D721Med (cell line): Measurements from ENCODE around the gene LRRC42.
"Not testable (repeated sequence)": the region's sequence is repeated elsewhere in the genome, so short reads cannot be mapped to it uniquely, and the experiment has no call there.

Experiments
- DNase-seq: peaks from one replicate; pipeline ENCODE4 v3.0.0; 2011; ENCODE audit warnings: low spot score; ENCODE audit not compliant: insufficient read length
- FAIRE-seq: peaks from 2 replicates; lab custom pipeline; 2011; peaks lifted over from hg19 to GRCh38; lab: Jason Lieb, UNC
- TF ChIP-seq, protein P1 (sequence below): IDR thresholded peaks from 2 replicates; pipeline ENCODE4 v1.5.1; 2012; ENCODE audit warnings: mild to moderate bottlenecking, control low read depth; ENCODE audit not compliant: insufficient read depth; ENCODE audit errors: missing control alignments

Gene LRRC42

DNA sequence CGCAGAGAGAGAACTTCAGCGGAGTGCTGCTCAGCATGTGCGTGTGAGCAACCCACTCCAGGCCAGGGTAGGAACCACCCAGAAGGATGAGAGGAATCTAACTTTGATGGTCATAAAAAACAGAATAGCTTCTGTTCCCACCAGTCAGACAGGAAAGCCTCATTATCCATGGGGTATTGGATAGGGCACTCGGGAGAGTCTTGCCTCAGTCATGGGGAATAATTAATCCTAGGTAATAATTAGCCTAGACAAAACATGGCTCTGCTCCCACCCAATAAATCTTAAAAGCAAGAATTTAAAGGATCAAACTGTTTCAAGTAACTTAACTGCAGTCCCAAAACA, 36.6 kb downstream of the LRRC42 start:
- no peak for FAIRE-seq
- DNase-seq: no peak
- TF ChIP-seq, protein P1, sequence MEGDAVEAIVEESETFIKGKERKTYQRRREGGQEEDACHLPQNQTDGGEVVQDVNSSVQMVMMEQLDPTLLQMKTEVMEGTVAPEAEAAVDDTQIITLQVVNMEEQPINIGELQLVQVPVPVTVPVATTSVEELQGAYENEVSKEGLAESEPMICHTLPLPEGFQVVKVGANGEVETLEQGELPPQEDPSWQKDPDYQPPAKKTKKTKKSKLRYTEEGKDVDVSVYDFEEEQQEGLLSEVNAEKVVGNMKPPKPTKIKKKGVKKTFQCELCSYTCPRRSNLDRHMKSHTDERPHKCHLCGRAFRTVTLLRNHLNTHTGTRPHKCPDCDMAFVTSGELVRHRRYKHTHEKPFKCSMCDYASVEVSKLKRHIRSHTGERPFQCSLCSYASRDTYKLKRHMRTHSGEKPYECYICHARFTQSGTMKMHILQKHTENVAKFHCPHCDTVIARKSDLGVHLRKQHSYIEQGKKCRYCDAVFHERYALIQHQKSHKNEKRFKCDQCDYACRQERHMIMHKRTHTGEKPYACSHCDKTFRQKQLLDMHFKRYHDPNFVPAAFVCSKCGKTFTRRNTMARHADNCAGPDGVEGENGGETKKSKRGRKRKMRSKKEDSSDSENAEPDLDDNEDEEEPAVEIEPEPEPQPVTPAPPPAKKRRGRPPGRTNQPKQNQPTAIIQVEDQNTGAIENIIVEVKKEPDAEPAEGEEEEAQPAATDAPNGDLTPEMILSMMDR: no peak

- FAIRE-seq: no peak
- TF ChIP-seq, protein P1: no peak
- no peak for DNase-seq
Observed at GRCh38 chr1:53984726-53985125, 38.6 kb downstream of the LRRC42 start.

DNA sequence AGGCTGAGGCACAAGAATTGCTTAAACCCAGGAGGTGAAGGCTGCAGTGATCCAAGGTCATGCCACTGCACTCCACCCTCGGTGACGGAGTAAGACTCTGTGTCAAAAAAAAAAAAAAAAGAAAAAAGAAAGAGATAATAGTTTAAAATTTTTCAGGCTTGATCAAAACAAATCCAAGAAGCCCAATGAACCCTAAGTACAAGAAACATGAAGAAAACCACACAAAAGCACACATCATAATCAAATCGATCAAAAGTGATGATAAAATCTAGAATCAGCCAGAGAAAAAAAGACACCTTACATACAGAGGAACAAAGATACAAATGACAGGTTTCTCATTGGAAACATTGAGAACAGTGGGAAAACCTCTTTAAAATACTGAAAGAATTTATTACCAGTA, 40.3 kb downstream of the LRRC42 start:
- DNase-seq (no peak), FAIRE-seq (no peak)
- TF ChIP-seq, protein P1: no peak

- DNase-seq: no peak
- TF ChIP-seq, protein P1: no peak
- FAIRE-seq: no peak
Observed at GRCh38 chr1:53987880-53988279, 41.7 kb downstream of the LRRC42 start.

GRCh38 chr1:53992085-53992874, 46.1 kb downstream of the LRRC42 start:
- DNase-seq (no peak), FAIRE-seq (no peak)
- TF ChIP-seq, protein P1: no peak

GRCh38 chr1:53994516-53994915, 48.4 kb downstream of the LRRC42 start:
- not testable (repeated sequence) for FAIRE-seq

DNA sequence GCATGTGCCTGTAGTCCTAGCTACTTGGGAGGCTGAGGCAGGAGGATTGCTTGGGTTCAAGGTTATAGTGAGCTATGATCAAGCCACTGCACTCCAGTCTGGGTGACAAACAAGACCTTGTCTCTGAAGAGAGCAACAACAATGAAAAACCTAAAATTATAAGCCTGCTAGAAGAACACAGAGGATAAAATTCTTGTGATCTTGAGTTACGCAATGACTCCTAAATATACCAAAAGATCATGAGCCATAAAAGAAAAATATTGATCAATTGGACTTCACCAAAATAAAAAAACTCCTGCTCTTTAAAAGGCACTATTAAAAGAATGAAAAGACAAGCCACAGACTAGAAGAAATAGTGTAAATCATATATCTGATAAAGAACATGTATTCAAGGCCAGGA, 49.5 kb downstream of the LRRC42 start:
- DNase-seq (no peak), FAIRE-seq (no peak)
- TF ChIP-seq, protein P1: no peak

More at GRCh38 chr1:53994516-53994915, 48.4 kb downstream of the LRRC42 start:
- DNase-seq: not testable (repeated sequence)
